ENCODE measurements around the gene FAM83B. TPM values are rescaled to one million over a fixed set of nuclear protein-coding genes. Genes with fewer than 3 reads are reported as not detected.

Gene FAM83B
- total RNA-seq, 1 experiment from 2014 or later: 5.7 TPM

DNA sequence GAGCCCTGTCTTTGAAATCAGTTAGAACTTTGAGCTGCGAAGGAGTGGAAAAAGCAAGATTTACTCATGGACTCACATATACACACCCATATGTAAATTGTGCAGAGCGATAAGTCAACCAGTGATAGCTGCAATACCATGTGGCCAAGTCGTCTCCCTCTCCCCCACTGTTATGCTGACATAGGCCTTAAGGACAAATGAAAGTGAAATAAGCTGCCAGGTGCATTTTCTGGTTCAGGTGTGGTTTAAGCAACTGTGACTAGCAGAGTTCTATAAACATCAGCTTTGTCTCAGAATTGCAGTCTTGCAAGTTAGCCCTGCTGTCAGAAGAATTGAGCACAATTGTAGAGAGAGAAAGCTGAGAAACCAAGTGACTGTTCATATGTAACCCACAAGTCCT is 9.6 kb downstream of the FAM83B start:
- Histone ChIP-seq H2BK20ac (ENCODE audit: low read depth, low read length, poor library complexity, severe bottlenecking) (no peak overlapping the region), H2AK5ac (ENCODE audit: insufficient read length, low read length) (no peak overlapping the region)
- no CpG with 5 or more reads among the region's 3 CpGs for WGBS (ENCODE audit: extremely low coverage, insufficient read length, low lambda C conversion rate)

More for the DNA sequence above, 9.6 kb downstream of the FAM83B start:
- Histone ChIP-seq H4K20me1 (ENCODE audit: control insufficient read depth, insufficient read depth, insufficient read length) (no peaks in the 10 kb centered on the region), H3T11ph (ENCODE audit: low read length) (no peak overlapping the region), H4K5ac (ENCODE audit: insufficient read length, low read depth, low read length) (no peak overlapping the region), H4K91ac (ENCODE audit: insufficient read length, low read depth, low read length) (no peak overlapping the region), H2BK120ac (ENCODE audit: low read depth, low read length, poor library complexity, severe bottlenecking) (no peak overlapping the region), H3K56ac (ENCODE audit: insufficient read length, low read depth, low read length) (no peak overlapping the region), H2AFZ (ENCODE audit: low read length) (no peak overlapping the region), H3K27ac (ENCODE audit: insufficient read length, low read depth, low read length) (no peak overlapping the region), H3K9me3 (ENCODE audit: control insufficient read depth, low read depth, low read length) (no peaks in the 10 kb centered on the region), H3K4ac (ENCODE audit: low read depth, low read length) (no peak overlapping the region), H4K8ac (replicated peaks; ENCODE audit: insufficient read length, low read depth, low read length) (no peak overlapping the region), H3K79me1 (ENCODE audit: insufficient read depth, low read depth, low read length, poor library complexity, severe bottlenecking) (no peaks in the 10 kb centered on the region), H3K27me3 (ENCODE audit: insufficient read depth, low read length) (no peaks in the 10 kb centered on the region), H3K4me2 (ENCODE audit: insufficient read depth, insufficient read length, low read length) (no peak overlapping the region), H3K23me2 (ENCODE audit: insufficient read length, low read depth, low read length, poor library complexity, severe bottlenecking) (no peaks in the 10 kb centered on the region), H3K18ac (ENCODE audit: insufficient read length, low read depth, low read length) (no peak overlapping the region), H3K4me1 (ENCODE audit: insufficient read depth, low read length) (peaks cover 3% of the 10 kb centered on the region; the same call in 1 of the 2 replicates), H3K79me2 (ENCODE audit: insufficient read depth, low read length) (no peaks in the 10 kb centered on the region), H2BK15ac (ENCODE audit: low read depth, low read length) (no peak overlapping the region), H3K9ac (ENCODE audit: extremely low read depth, insufficient read length, low read length) (no peak overlapping the region), H3K14ac (ENCODE audit: insufficient read depth, low read length) (no peak overlapping the region), H2BK5ac (ENCODE audit: insufficient read length, low read length) (no peak overlapping the region), H3K23ac (ENCODE audit: insufficient read length, low read depth, low read length) (no peak overlapping the region), H2BK12ac (ENCODE audit: insufficient read length, low read depth, low read length) (no peak overlapping the region)
- peaks cover 0 to 4% of the 10 kb centered on the region in 2 experiments; a peak in 3 of 5 replicates for H3K9me3 Mint-ChIP-seq
- TF ChIP-seq CTCF (conservative IDR thresholded peaks at IDR 0.05): no peak
- DNase-seq: no peak
- no peaks in the 10 kb centered on the region for H3K27me3 Mint-ChIP-seq (ENCODE audit: low read depth)
- H3K4me1 Mint-ChIP-seq: peaks cover 24 to 25% of the 10 kb centered on the region in 2 experiments
- no peak overlapping the region for H3K4me3 Mint-ChIP-seq
- H3K36me3 Mint-ChIP-seq (ENCODE audit: insufficient read depth in 1 of 3, low read depth in 3 of 3): peaks cover 0 to 19% (median 6%) of the 10 kb centered on the region in 3 experiments; a peak in 5 of 7 replicates
- peak overlapping the region in 1 of 3 experiments; percentile 21; a peak in 1 of 7 replicates for H3K27ac Mint-ChIP-seq

Measured in H9 (cell line).